Activated T-cell treated with anti-CD3 and anti-CD28 coated beads, Interleukin-2, amount 50 U/mL, for 1 hour (primary cell): ENCODE data around the gene LRCH1.

Experiments used
- DNase-seq: peaks from one replicate; pipeline ENCODE4 v3.0.0-alpha.2; 2020

LRCH1 gene

GRCh38 chr13:46641274-46642081, 88.5 kb downstream of the LRCH1 start:
- no peak for DNase-seq

- DNase-seq, result no peak
Measured at GRCh38 chr13:46642254-46642653, 89.3 kb downstream of the LRCH1 start.

GRCh38 chr13:46643165-46643777, 90.3 kb downstream of the LRCH1 start:
- DNase-seq, result no peak

- DNase-seq, result no peak
Measured at GRCh38 chr13:46644816-46645215, 91.8 kb downstream of the LRCH1 start.

GRCh38 chr13:46647512-46648065, 94.6 kb downstream of the LRCH1 start:
- DNase-seq, result no peak

- no peak for DNase-seq
Measured at GRCh38 chr13:46648166-46648607, 95.2 kb downstream of the LRCH1 start.

GRCh38 chr13:46649816-46650215, 96.8 kb downstream of the LRCH1 start:
- DNase-seq, result no peak

- DNase-seq, result no peak
Measured at GRCh38 chr13:46654951-46655350, 102.0 kb downstream of the LRCH1 start.

GRCh38 chr13:46655377-46656180, 102.6 kb downstream of the LRCH1 start:
- DNase-seq, result no peak

- DNase-seq, result no peak
Measured at GRCh38 chr13:46656786-46657185, 103.8 kb downstream of the LRCH1 start.

- DNase-seq, result no peak
Measured at GRCh38 chr13:46659413-46660065, 106.6 kb downstream of the LRCH1 start.

GRCh38 chr13:46660416-46660815, 107.4 kb downstream of the LRCH1 start:
- DNase-seq, result no peak

- DNase-seq, result no peak
Measured at GRCh38 chr13:46660857-46661256, 107.9 kb downstream of the LRCH1 start.

- DNase-seq, result no peak
Measured at GRCh38 chr13:46662690-46663089, 109.7 kb downstream of the LRCH1 start.

- DNase-seq, result no peak
Measured at GRCh38 chr13:46663206-46664037, 110.5 kb downstream of the LRCH1 start.

- DNase-seq, result no peak
Measured at GRCh38 chr13:46664195-46664594, 111.2 kb downstream of the LRCH1 start.

GRCh38 chr13:46665248-46665632, 112.3 kb downstream of the LRCH1 start:
- DNase-seq, result no peak

GRCh38 chr13:46665633-46666482, 112.9 kb downstream of the LRCH1 start:
- DNase-seq, result no peak

GRCh38 chr13:46666727-46667456, 113.9 kb downstream of the LRCH1 start:
- no peak for DNase-seq

- no peak for DNase-seq
Measured at GRCh38 chr13:46667687-46668281, 114.8 kb downstream of the LRCH1 start.
